GM12864 (cell line): ENCODE data around the gene SBNO2.
A peak's percentile ranks its signal among the peaks of the same experiment; 100 is the strongest.

Experiments
- DNase-seq: peaks from one replicate; pipeline ENCODE4 v3.0.0-alpha.2; 2011; ENCODE audit warnings: low read depth
- H3K4me3 ChIP-seq: 2 replicates; pipeline ENCODE4 v1.5.1; 2011; ENCODE audit warnings: mild to moderate bottlenecking, low read depth, low read length, control low read depth
- CTCF ChIP-seq: IDR thresholded peaks from 2 replicates; pipeline ENCODE4 v1.5.1; 2011; ENCODE audit warnings: low read depth, mild to moderate bottlenecking, moderate library complexity, low read length, control low read depth, inconsistent platforms; ENCODE audit errors: missing control alignments

Gene SBNO2

GRCh38 chr19:1136201-1136600, 37.9 kb downstream of the SBNO2 start:
- TF ChIP-seq CTCF: no peak
- no peak overlapping the region for H3K4me3 ChIP-seq
- DNase-seq: no peak

- TF ChIP-seq CTCF: no peak
- no peak for DNase-seq
- no peak overlapping the region for H3K4me3 ChIP-seq
Measured at GRCh38 chr19:1135454-1135853, 38.6 kb downstream of the SBNO2 start.

GRCh38 chr19:1134431-1134830, 39.6 kb downstream of the SBNO2 start:
- no peak overlapping the region for H3K4me3 ChIP-seq
- no peak for TF ChIP-seq CTCF
- DNase-seq: no peak

DNA sequence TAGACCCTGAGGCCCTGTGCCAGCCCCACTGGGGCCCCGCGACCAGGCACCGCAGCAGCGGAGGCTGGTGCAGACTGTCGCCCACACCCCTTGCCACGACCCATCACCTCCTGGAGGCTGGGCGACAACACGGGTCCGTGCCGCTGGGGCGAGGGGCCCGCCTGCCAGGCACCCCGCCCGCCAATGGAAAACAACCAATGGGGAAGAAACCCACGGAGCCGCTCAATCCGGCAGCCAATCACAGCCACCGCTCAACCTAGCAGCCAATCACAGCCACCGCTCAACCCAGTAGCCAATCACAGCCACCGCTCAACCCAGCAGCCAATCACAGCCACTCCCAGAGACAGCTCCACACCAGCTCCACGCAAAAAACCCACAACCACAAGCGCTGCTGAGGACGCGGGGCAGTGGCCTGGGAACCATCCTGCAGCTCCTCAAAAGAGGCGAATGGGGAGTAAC, 40.6 kb downstream of the SBNO2 start:
- TF ChIP-seq CTCF: no peak
- DNase-seq: peak; percentile 87
- peak overlapping the region; percentile 66 for H3K4me3 ChIP-seq

- no peak for TF ChIP-seq CTCF
- peak overlapping the region; percentile 66 for H3K4me3 ChIP-seq
- no peak for DNase-seq
Measured at GRCh38 chr19:1132552-1133383, 41.3 kb downstream of the SBNO2 start.

DNA sequence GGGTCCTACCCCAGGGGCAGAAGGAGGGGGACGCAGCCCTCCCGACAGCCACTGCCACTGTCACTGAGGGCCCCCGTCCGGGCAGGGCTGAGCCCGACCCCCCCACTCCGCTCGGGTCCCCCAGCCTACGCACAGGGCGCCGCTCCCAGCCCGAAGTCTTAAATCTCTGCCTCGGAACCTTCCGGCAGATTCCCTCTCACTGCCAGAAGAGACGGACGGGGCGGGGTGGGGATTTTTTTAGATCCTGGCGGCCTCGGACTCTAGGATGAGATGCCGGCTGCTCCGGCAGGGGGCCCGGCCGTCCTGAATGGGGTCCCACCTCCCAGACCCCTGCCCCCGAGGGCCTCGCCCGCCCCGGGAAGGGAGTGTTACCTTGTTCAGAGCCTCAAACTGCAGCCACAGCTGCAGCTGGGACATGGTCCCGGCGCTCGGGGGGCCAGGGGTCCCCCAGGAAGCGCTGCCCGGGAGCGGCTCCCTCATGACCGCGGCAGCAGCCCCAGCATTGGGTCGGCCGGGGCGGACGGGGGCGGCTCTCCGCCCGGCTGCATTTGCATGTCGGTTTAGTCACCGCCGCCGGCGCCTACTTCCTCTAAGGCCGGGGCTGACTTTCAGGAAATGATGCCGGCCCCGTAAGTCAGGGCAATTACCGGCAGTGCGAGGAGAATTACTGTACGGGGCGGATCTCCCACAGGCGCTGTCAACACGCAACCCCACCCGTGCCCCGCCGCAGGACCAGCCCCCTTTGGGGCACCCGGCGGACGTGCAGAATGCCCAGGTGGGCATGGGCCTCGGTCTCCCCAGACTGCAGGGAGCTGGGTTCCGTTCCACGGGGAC, 42.1 kb downstream of the SBNO2 start:
- TF ChIP-seq CTCF: peak; percentile 3
- peak; percentile 60 for DNase-seq
- peak overlapping the region; percentile 66 for H3K4me3 ChIP-seq
